Middle frontal gyrus (tissue), 1 donor: ENCODE data around the gene DRAXIN.

ENCODE experiments used
- DNase-seq: peaks from one replicate; pipeline ENCODE4 v3.0.0-alpha.2; 2015; ENCODE audit warnings: low spot score; ENCODE audit errors: extremely low spot score

The DRAXIN gene

GRCh38 chr1:11735854-11736745 is 44.6 kb downstream of the DRAXIN start, which contains the start of gene AGTRAP:
Gene AGTRAP (plus strand): TSS chr1:11736136. CDS start chr1:11736209, 73 bp downstream.
- peak; percentile 92 for DNase-seq

- DNase-seq = no peak
Measured at GRCh38 chr1:11736746-11737639, 45.5 kb downstream of the DRAXIN start.

GRCh38 chr1:11738096-11738495 is 46.6 kb downstream of the DRAXIN start:
- DNase-seq = no peak

- DNase-seq = no peak
Measured at GRCh38 chr1:11738783-11739182, 47.3 kb downstream of the DRAXIN start.

- DNase-seq = no peak
Measured at GRCh38 chr1:11740258-11741192, 49.0 kb downstream of the DRAXIN start.

GRCh38 chr1:11741482-11741881 is 50.0 kb downstream of the DRAXIN start:
- DNase-seq = no peak

GRCh38 chr1:11741919-11742558 is 50.5 kb downstream of the DRAXIN start:
- DNase-seq = no peak

GRCh38 chr1:11744287-11744686 is 52.8 kb downstream of the DRAXIN start:
- DNase-seq = no peak

- no peak for DNase-seq
Measured at GRCh38 chr1:11746092-11746491, 54.6 kb downstream of the DRAXIN start.

- no peak for DNase-seq
Measured at GRCh38 chr1:11746795-11747487, 55.4 kb downstream of the DRAXIN start.

- no peak for DNase-seq
Measured at GRCh38 chr1:11748294-11749202, 57.0 kb downstream of the DRAXIN start.

GRCh38 chr1:11749203-11749689 is 57.7 kb downstream of the DRAXIN start:
- no peak for DNase-seq

- no peak for DNase-seq
Measured at GRCh38 chr1:11749996-11750395, 58.5 kb downstream of the DRAXIN start.

- no peak for DNase-seq
Measured at GRCh38 chr1:11751087-11751486, 59.6 kb downstream of the DRAXIN start.

GRCh38 chr1:11752359-11753088 is 61.0 kb downstream of the DRAXIN start:
- DNase-seq = no peak

- DNase-seq = no peak
Measured at GRCh38 chr1:11753555-11754208, 62.2 kb downstream of the DRAXIN start.

- DNase-seq = no peak
Measured at GRCh38 chr1:11757047-11757446, 65.5 kb downstream of the DRAXIN start.
